Breast epithelium (tissue), 4 donors: ENCODE measurements around the gene NAA30. TPM values are rescaled to one million over a fixed set of nuclear protein-coding genes. Genes with fewer than 3 reads are reported as not detected.

Source experiments
- DNase-seq, 2 donors: peaks; one replicate each; pipeline ENCODE4 v3.0.0-alpha.2; 2019; ENCODE audit warnings: low spot score in 2 of 2
- H3K27ac ChIP-seq, 2 donors: fragments of 200-600 bp; sonication (generic) in 1 of 2; one replicate each; pipeline ENCODE4 v1.5.1; 2016 to 2019; ENCODE audit warnings: mild to moderate bottlenecking in 1 of 2
- H3K27me3 ChIP-seq, 2 donors: fragments of 200-600 bp; sonication (generic) in 1 of 2; one replicate each; pipeline versions ENCODE4 v1.5.1 to v1.6.0; 2017 to 2019; ENCODE audit warnings: control low read depth in 1 of 2, mild to moderate bottlenecking in 1 of 2
- H3K36me3 ChIP-seq: fragments of 200-600 bp; one replicate; pipeline ENCODE4 v1.5.1; 2019
- H3K4me1 ChIP-seq, 2 donors: fragments of 200-600 bp; sonication (generic); one replicate each; pipeline ENCODE4 v1.5.1; 2016 to 2019; ENCODE audit warnings: control low read depth in 1 of 2
- H3K4me3 ChIP-seq, 3 donors: fragments of 200-600 bp; sonication (generic); 1 replicate in 2 of 3; 2 replicates in 1 of 3; pipeline ENCODE4 v1.5.1; 2016 to 2019; ENCODE audit warnings: mild to moderate bottlenecking in 3 of 3, moderate library complexity in 2 of 3
- H3K9me3 ChIP-seq, 2 donors: fragments of 200-600 bp; sonication (generic) in 1 of 2; one replicate each; pipeline ENCODE4 v1.5.1; 2016 to 2019; ENCODE audit warnings: control low read depth in 1 of 2
- POLR2A ChIP-seq: fragments of 450-650 bp; IDR thresholded peaks from one replicate; pipeline ENCODE4 v1.6.1; 2016; ENCODE audit warnings: antibody characterized with exemption, mild to moderate bottlenecking, moderate library complexity
- POLR2AphosphoS5 ChIP-seq, 3 donors: sonication (generic); formaldehyde crosslinking; IDR thresholded peaks; one replicate each; pipeline ENCODE4 v1.6.1; 2017; ENCODE audit warnings: antibody characterized with exemption in 3 of 3
- intact Hi-C: fragments of 100-400 bp; cut with DNase I; formaldehyde crosslinking; loops from one replicate; pipeline ENCODE4 v1.15.1; 2023; ENCODE audit warnings: low total_unique reads
- total RNA-seq, 3 donors: library from RNA; depleted of rRNA; stranded (reverse); fragments of >200 nt; gene quantifications; one replicate each; pipeline ENCODE4 v1.1.0, GENCODE V29; 2016
- TF ChIP-seq, protein P1 (sequence below), 3 donors: fragments of 450-650 bp; IDR thresholded peaks; one replicate each; pipeline ENCODE4 v1.5.1; 2016 to 2017; ENCODE audit warnings: antibody characterized with exemption in 3 of 3, mild to moderate bottlenecking in 3 of 3, moderate library complexity in 3 of 3

The NAA30 gene
- total RNA-seq, 3 donors from 2014 or later, result 15.1 to 24.1 (median 17.3) TPM

GRCh38 chr14:57388067-57388466, 2.3 kb upstream of the NAA30 start:
- H3K27ac ChIP-seq, result no peak overlapping the region
- no peaks in the 10 kb centered on the region for H3K4me1 ChIP-seq
- no peaks in the 10 kb centered on the region for H3K36me3 ChIP-seq
- no peak overlapping the region for H3K4me3 ChIP-seq
- intact Hi-C loops, result no loop called here
- no peak for DNase-seq
- no peaks in the 10 kb centered on the region for H3K27me3 ChIP-seq
- TF ChIP-seq, protein P1, sequence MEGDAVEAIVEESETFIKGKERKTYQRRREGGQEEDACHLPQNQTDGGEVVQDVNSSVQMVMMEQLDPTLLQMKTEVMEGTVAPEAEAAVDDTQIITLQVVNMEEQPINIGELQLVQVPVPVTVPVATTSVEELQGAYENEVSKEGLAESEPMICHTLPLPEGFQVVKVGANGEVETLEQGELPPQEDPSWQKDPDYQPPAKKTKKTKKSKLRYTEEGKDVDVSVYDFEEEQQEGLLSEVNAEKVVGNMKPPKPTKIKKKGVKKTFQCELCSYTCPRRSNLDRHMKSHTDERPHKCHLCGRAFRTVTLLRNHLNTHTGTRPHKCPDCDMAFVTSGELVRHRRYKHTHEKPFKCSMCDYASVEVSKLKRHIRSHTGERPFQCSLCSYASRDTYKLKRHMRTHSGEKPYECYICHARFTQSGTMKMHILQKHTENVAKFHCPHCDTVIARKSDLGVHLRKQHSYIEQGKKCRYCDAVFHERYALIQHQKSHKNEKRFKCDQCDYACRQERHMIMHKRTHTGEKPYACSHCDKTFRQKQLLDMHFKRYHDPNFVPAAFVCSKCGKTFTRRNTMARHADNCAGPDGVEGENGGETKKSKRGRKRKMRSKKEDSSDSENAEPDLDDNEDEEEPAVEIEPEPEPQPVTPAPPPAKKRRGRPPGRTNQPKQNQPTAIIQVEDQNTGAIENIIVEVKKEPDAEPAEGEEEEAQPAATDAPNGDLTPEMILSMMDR (IDR thresholded peaks at IDR 0.05), result no peak
- TF ChIP-seq POLR2A, result no peak
- TF ChIP-seq POLR2AphosphoS5 (IDR thresholded peaks at IDR 0.05), result no peak
- H3K9me3 ChIP-seq, result no peaks in the 10 kb centered on the region

DNA sequence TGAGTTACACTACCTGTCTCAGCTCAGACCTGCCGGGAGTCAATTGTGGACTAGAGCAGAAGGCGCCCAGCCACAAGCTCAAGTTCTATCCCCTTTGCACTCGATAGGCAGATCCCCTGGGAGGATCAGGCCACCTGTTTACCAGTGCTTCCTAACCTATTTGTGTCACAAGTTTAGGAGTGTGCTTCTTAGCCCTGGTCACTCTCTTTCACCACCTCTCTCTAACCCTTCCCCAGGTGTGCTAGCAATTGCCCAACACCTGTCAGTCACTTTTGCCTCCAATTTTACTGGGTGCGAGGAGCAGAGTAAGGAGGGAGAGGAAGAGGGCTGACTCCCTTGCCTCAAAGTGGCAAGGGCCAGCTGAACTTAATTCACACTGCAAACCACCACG, 745 bp upstream of the NAA30 start:
- peak overlapping the region; percentile 86 to 96 (median 91) for H3K4me3 ChIP-seq
- no peak for DNase-seq
- no peaks in the 10 kb centered on the region for H3K4me1 ChIP-seq
- intact Hi-C loops, result no loop called here
- H3K36me3 ChIP-seq, result no peaks in the 10 kb centered on the region
- H3K27me3 ChIP-seq, result no peaks in the 10 kb centered on the region
- peak overlapping the region; percentile 93 to 97 for H3K27ac ChIP-seq
- TF ChIP-seq POLR2A (no peak), POLR2AphosphoS5 (IDR thresholded peaks at IDR 0.05) (no peak)
- TF ChIP-seq, protein P1 (IDR thresholded peaks at IDR 0.05), result no peak
- no peaks in the 10 kb centered on the region for H3K9me3 ChIP-seq

DNA sequence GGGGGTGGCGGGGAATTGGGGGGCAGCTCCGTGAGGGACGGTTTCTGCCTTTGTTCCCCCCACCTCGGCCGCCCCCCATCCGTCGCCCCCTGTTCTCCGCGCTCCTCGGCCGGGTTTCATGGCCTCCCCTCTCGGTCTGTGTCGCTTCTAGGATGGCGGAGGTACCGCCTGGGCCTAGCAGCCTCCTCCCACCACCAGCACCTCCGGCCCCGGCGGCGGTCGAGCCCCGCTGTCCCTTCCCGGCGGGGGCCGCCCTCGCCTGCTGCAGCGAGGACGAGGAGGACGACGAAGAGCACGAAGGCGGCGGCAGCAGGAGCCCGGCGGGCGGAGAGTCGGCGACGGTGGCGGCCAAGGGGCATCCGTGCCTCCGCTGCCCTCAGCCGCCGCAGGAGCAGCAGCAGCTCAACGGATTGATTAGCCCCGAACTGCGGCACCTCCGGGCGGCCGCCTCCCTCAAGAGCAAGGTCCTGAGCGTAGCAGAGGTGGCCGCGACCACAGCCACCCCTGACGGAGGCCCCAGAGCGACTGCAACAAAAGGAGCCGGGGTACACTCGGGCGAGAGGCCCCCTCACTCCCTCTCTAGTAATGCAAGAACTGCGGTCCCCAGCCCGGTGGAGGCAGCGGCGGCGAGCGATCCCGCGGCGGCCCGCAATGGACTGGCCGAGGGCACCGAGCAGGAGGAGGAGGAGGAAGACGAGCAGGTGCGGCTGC, 575 bp downstream of the NAA30 start:
- no peak for DNase-seq
- H3K4me3 ChIP-seq, result peak overlapping the region; percentile 86 to 96 (median 91)
- intact Hi-C loops, result no loop called here
- TF ChIP-seq, protein P1 (IDR thresholded peaks at IDR 0.05), result no peak
- TF ChIP-seq POLR2AphosphoS5 (IDR thresholded peaks at IDR 0.05) (no peak), POLR2A (no peak)
- H3K27me3 ChIP-seq, result no peaks in the 10 kb centered on the region
- peak overlapping the region; percentile 93 to 97 for H3K27ac ChIP-seq
- H3K9me3 ChIP-seq, result no peaks in the 10 kb centered on the region
- H3K36me3 ChIP-seq, result no peaks in the 10 kb centered on the region
- no peaks in the 10 kb centered on the region for H3K4me1 ChIP-seq

DNA sequence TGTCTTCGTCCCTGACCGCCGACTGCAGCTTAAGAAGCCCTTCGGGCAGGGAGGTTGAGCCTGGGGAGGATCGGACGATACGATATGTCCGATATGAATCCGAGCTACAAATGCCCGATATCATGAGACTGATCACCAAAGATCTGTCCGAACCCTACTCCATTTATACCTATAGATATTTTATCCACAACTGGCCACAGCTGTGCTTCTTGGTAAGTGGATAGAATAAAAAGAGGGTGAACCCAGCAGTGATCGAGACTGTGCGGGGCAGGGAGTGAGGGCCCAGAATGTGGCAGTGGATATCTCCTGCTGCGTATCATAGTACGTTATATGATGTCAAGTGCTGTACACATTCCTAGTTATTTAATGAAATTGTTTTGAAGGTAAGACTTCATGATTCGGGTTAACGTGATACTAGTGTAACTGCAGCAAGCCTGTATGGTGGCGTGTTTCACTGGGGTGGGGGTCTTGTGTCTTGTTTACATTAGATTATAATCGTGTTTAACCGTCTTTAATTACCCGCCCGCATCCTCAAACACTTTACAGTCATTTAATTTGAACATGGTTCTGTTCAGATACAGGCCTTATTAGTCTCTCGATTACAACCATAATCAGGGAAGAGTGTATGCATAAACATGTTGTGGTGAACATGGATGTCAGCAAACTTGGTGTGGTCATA, 1.3 kb downstream of the NAA30 start:
- H3K27me3 ChIP-seq, result no peaks in the 10 kb centered on the region
- TF ChIP-seq POLR2AphosphoS5 (IDR thresholded peaks at IDR 0.05) (no peak), POLR2A (no peak)
- TF ChIP-seq, protein P1 (IDR thresholded peaks at IDR 0.05), result no peak
- no peak for DNase-seq
- H3K4me1 ChIP-seq, result no peaks in the 10 kb centered on the region
- no peaks in the 10 kb centered on the region for H3K36me3 ChIP-seq
- intact Hi-C loops, result no loop called here
- H3K4me3 ChIP-seq, result peak overlapping the region; percentile 86 to 96 (median 91)
- H3K9me3 ChIP-seq, result no peaks in the 10 kb centered on the region
- H3K27ac ChIP-seq, result peak overlapping the region; percentile 93 to 97

DNA sequence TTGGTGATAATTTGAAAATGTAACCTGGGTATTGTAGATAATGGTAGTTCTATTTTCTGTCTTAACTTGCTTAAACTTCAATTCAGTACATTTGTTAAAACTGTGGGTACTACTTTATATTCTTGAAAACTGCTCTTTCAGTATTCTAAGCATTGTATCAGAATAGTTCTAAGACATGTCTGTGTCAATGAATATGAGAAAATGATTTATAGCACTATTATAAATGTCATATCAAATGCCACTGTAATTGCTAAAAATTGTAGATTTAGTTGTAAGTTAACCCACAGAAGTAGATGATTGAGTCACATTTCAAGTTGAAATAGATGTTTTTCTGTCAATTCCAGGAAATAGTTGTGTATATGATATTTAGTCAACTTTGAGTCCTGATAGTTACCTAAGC, 2.4 kb downstream of the NAA30 start:
- Histone ChIP-seq H3K27ac (no peak overlapping the region), H3K36me3 (no peaks in the 10 kb centered on the region), H3K4me3 (peak overlapping the region in 1 of 3 donors; percentile 91), H3K27me3 (no peaks in the 10 kb centered on the region), H3K9me3 (no peaks in the 10 kb centered on the region), H3K4me1 (no peaks in the 10 kb centered on the region)
- intact Hi-C loops, result no loop called here
- no peak for DNase-seq
- TF ChIP-seq, protein P1 (IDR thresholded peaks at IDR 0.05), result no peak
- TF ChIP-seq POLR2A, result no peak
- TF ChIP-seq POLR2AphosphoS5 (IDR thresholded peaks at IDR 0.05), result no peak
